IMR-90 (cell line): ENCODE measurements around the gene VAV1. TPM values are rescaled to one million over a fixed set of nuclear protein-coding genes. Genes with fewer than 3 reads are reported as not detected.

Experiments
- ATAC-seq: fragments of 200-7000 bp; cut with Tn5 transposase; 2 replicates; pipeline ENCODE4 v1.9.1; 2020; ENCODE audit warnings: low read depth, mild to moderate bottlenecking, moderate library complexity
- BruUV-seq: library from RNA; stranded (reverse); fragments of 400-500 nt; replicated peaks from 2 replicates; lab custom pipeline; 2021; lab: Mats Ljungman, UMichigan
- CTCF ChIA-PET: fragments of 300-600 bp; formaldehyde crosslinking; extraction: SDS; loops from one replicate; lab custom pipeline; 2021; ENCODE audit warnings: antibody characterized with exemption; lab: Yijun Ruan, JAX
- POLR2A ChIA-PET: fragments of 300-600 bp; sonication (Branson Sonifier 250); formaldehyde crosslinking; loops from one replicate; lab custom pipeline; 2022; ENCODE audit warnings: antibody characterized with exemption; ENCODE audit not compliant: unreplicated experiment; lab: Charles Lee
- DNase-seq: peaks from one replicate; pipeline ENCODE4 v3.0.0; 2013
- H2AFZ ChIP-seq: replicated peaks from 2 replicates; pipeline ENCODE3; 2013; ENCODE audit warnings: low read length, mild to moderate bottlenecking; ENCODE audit not compliant: poor library complexity
- H2AK5ac ChIP-seq: 2 replicates; pipeline ENCODE4 v1.6.1; 2013; ENCODE audit warnings: low read depth, low read length, inconsistent platforms
- H2AK9ac ChIP-seq: replicated peaks from 2 replicates; pipeline ENCODE3; 2013; ENCODE audit warnings: mild to moderate bottlenecking, low read depth, low read length, moderate library complexity; ENCODE audit not compliant: poor library complexity
- H2BK120ac ChIP-seq: 2 replicates; pipeline ENCODE4 v1.6.1; 2013; ENCODE audit warnings: low read depth, low read length, inconsistent platforms
- H2BK15ac ChIP-seq: 3 replicates; pipeline ENCODE4 v1.6.1; 2013; ENCODE audit warnings: low read depth, low read length, inconsistent platforms
- H2BK20ac ChIP-seq: 2 replicates; pipeline ENCODE4 v1.6.1; 2013; ENCODE audit warnings: low read depth, mild to moderate bottlenecking, inconsistent platforms, low read length, moderate library complexity
- H2BK5ac ChIP-seq: 2 replicates; pipeline ENCODE4 v1.6.1; 2013; ENCODE audit warnings: mild to moderate bottlenecking, low read depth, low read length, inconsistent platforms; ENCODE audit not compliant: poor library complexity, severe bottlenecking
- H3K14ac ChIP-seq: replicated peaks from 2 replicates; pipeline ENCODE4 v1.6.1; 2013; ENCODE audit warnings: low read depth, low read length, inconsistent platforms
- H3K18ac ChIP-seq: 2 replicates; pipeline ENCODE4 v1.6.1; 2013; ENCODE audit warnings: low read depth, low read length, control low read depth
- H3K23ac ChIP-seq: 2 replicates; pipeline ENCODE4 v1.6.1; 2013; ENCODE audit warnings: low read depth, low read length, inconsistent platforms
- H3K27ac ChIP-seq: 2 replicates; pipeline ENCODE4 v1.5.1; 2013; ENCODE audit warnings: mild to moderate bottlenecking, control low read depth, low read length; ENCODE audit not compliant: insufficient read depth
- H3K27me3 ChIP-seq: 2 replicates; pipeline ENCODE4 v1.6.1; 2013; ENCODE audit warnings: low read length; ENCODE audit not compliant: control insufficient read depth, insufficient read depth
- H3K36me3 ChIP-seq: 2 replicates; pipeline ENCODE4 v1.6.1; 2013; ENCODE audit warnings: low read length, mixed read lengths; ENCODE audit not compliant: control insufficient read depth, insufficient read depth
- H3K4ac ChIP-seq: 2 replicates; pipeline ENCODE4 v1.6.1; 2013; ENCODE audit warnings: low read depth, low read length, inconsistent platforms
- H3K4me1 ChIP-seq: 2 replicates; pipeline ENCODE4 v1.6.1; 2013; ENCODE audit warnings: low read length, mixed read lengths; ENCODE audit not compliant: control insufficient read depth, insufficient read depth
- H3K4me2 ChIP-seq: 2 replicates; pipeline ENCODE4 v1.6.1; 2013; ENCODE audit warnings: low read depth, mild to moderate bottlenecking, control low read depth, low read length, moderate library complexity
- H3K4me3 ChIP-seq: 2 replicates; pipeline ENCODE4 v1.5.1; 2013; ENCODE audit warnings: low read depth, mild to moderate bottlenecking, control low read depth, low read length, moderate library complexity; ENCODE audit not compliant: insufficient read depth
- H3K56ac ChIP-seq: 2 replicates; pipeline ENCODE4 v1.6.1; 2013; ENCODE audit warnings: low read length, inconsistent platforms; ENCODE audit not compliant: insufficient read depth; ENCODE audit errors: extremely low read depth
- H3K79me1 ChIP-seq, 2 experiments: 2 replicates each; pipeline ENCODE4 v1.6.1; 2013; ENCODE audit warnings: low read length in 2 of 2, inconsistent platforms in 1 of 2, low read depth in 1 of 2
- H3K9ac ChIP-seq: 2 replicates; pipeline ENCODE4 v1.6.1; 2013; ENCODE audit warnings: low read depth, low read length, control low read depth
- H3K9me1 ChIP-seq: 2 replicates; pipeline ENCODE4 v1.6.1; 2013; ENCODE audit warnings: low read length, inconsistent platforms; ENCODE audit not compliant: insufficient read depth
- H3K9me3 ChIP-seq: 2 replicates; pipeline ENCODE4 v1.6.1; 2013; ENCODE audit warnings: low read length; ENCODE audit not compliant: control insufficient read depth, insufficient read depth
- H4K20me1 ChIP-seq: 2 replicates; pipeline ENCODE4 v1.6.1; 2013; ENCODE audit warnings: low read length, inconsistent platforms; ENCODE audit not compliant: insufficient read depth
- H4K5ac ChIP-seq: 2 replicates; pipeline ENCODE4 v1.6.1; 2013; ENCODE audit warnings: mild to moderate bottlenecking, low read depth, low read length, control low read depth
- H4K8ac ChIP-seq, 2 experiments: 2 replicates each; pipeline ENCODE4 v1.6.1; 2013; ENCODE audit warnings: low read depth in 2 of 2, low read length in 2 of 2, control low read depth in 1 of 2, inconsistent platforms in 1 of 2
- H4K91ac ChIP-seq: 2 replicates; pipeline ENCODE4 v1.6.1; 2013; ENCODE audit warnings: low read depth, low read length, inconsistent platforms; ENCODE audit not compliant: insufficient read depth
- FOS ChIP-seq: fragments of 150-350 bp; IDR thresholded peaks from 2 replicates; pipeline ENCODE4 v1.6.1; 2016; ENCODE audit warnings: low read depth, low read length
- POLR2A ChIP-seq: IDR thresholded peaks from 2 replicates; pipeline ENCODE4 v1.6.1; 2012; ENCODE audit warnings: mild to moderate bottlenecking, low read depth, low read length
- WGBS, 2 experiments: methylation state at CpG; one replicate each; pipeline versions ENCODE4 v1.1.5 to v1.1.7; 2013; ENCODE audit warnings: missing lambda C conversion rate in 2 of 2; ENCODE audit not compliant: insufficient read length in 1 of 2; ENCODE audit errors: extremely low coverage in 2 of 2; 5-methylcytosine and 5-hydroxymethylcytosine counted together
- dilution Hi-C: fragments of 300-500 bp; cut with HindIII; formaldehyde crosslinking; loops from one replicate; pipeline ENCODE4 v1.14.3; 2018; ENCODE audit warnings: low sequenced_read_pairs; ENCODE audit not compliant: unreplicated experiment
- in situ Hi-C: fragments of 300-500 bp; cut with MboI; formaldehyde crosslinking; loops from 3 replicates; pipeline ENCODE4 v1.14.3; 2019; ENCODE audit warnings: low sequenced_read_pairs, inconsistent platforms, mixed read lengths
- intact Hi-C: fragments of 100-400 bp; cut with micrococcal nuclease; formaldehyde crosslinking; loops from 2 replicates; pipeline ENCODE4 v1.10.0; 2022
- polyA plus RNA-seq, 3 experiments: library from polyadenylated mRNA; depleted of rRNA; stranded (reverse); fragments of >200 nt; gene quantifications; 2 replicates each; pipeline ENCODE4 v1.2.3, GENCODE V29; 2012; ENCODE audit warnings: low replicate concordance in 1 of 3
- total RNA-seq: library from RNA; depleted of rRNA; stranded (reverse); fragments of >200 nt; gene quantifications from 2 replicates; pipeline ENCODE4 v1.2.3, GENCODE V29; 2012

The VAV1 gene
- total and polyA plus RNA-seq, 2 of the 4 experiments (the other 2 are of a cell fraction) = not detected

- Histone ChIP-seq H4K20me1 (no peaks in the 10 kb centered on the region), H4K5ac (no peak overlapping the region), H2AK9ac (no peak overlapping the region), H3K14ac (no peak overlapping the region), H2BK120ac (no peak overlapping the region), H3K23ac (no peak overlapping the region), H3K4me1 (no peaks in the 10 kb centered on the region), H3K9ac (no peak overlapping the region), H2BK5ac (no peak overlapping the region), H2AK5ac (no peak overlapping the region), H4K91ac (no peak overlapping the region), H3K4ac (no peak overlapping the region), H3K27ac (no peak overlapping the region), H4K8ac (no peak overlapping the region), H3K9me3 (peaks cover 12% of the 10 kb centered on the region; the same call in 1 of the 2 replicates), H3K79me1 (no peaks in the 10 kb centered on the region), H2BK15ac (no peak overlapping the region), H3K9me1 (no peaks in the 10 kb centered on the region), H3K18ac (no peak overlapping the region), H3K56ac (no peak overlapping the region), H3K36me3 (no peaks in the 10 kb centered on the region), H3K27me3 (no peaks in the 10 kb centered on the region), H3K4me3 (no peak overlapping the region), H3K4me2 (no peak overlapping the region), H2AFZ (no peak overlapping the region), H2BK20ac (no peak overlapping the region)
- dilution Hi-C loops (no loop called here), in situ Hi-C loops (no loop called here), intact Hi-C loops (no loop called here)
- ATAC-seq (no peak), DNase-seq (no peak)
- 0% methylated on average over 1 of the region's 5 CpGs; no CpG with 5 or more reads in 1 of the 2 experiments for WGBS, 2 experiments
- TF ChIP-seq POLR2A (no peak), FOS (no peak)
- BruUV-seq = no TSS peak
- POLR2A ChIA-PET = no interaction called here
- CTCF ChIA-PET = interaction anchor here (0.7 kb wide), 1 partner anchor 33 kb away, joined by 3 read pairs; no protein-coding TSS in a partner anchor
Measured at GRCh38 chr19:6790194-6791128, 18.0 kb downstream of the VAV1 start.
